Measurements from ENCODE around the gene LETM1. TPM values are rescaled to one million over a fixed set of nuclear protein-coding genes. Genes with fewer than 3 reads are reported as not detected.

Gene LETM1
- total and polyA plus RNA-seq, 2 experiments from 2014 or later = 22.5 to 53.3 TPM

DNA sequence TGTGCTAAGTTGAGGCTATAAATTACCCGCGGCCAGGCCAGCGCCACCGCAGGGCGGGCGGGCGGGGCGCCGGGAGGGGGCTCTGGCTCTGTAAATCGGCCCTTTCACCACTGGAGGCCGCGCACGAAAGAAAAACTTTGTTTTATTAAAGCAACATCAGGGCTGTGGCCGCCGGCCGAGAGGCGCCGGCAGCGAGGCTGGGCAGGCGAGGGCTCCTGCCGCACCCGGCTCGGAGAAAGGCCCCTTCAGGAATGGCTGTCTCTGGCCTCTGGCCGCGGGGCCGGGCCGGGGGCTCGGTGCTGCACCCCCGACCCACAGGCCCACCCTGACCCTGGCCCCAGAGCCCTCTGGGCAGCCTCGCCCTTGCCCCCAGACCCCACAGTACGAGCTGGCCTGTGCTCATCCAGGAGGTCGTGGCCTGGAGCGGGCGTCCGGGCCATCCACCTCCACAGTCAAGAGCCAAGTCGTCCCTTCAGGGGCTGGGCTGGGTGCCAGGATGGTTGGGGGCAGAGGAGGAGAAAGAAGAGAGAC, 92.3 kb downstream of the LETM1 start:
- TF ChIP-seq, protein P1, sequence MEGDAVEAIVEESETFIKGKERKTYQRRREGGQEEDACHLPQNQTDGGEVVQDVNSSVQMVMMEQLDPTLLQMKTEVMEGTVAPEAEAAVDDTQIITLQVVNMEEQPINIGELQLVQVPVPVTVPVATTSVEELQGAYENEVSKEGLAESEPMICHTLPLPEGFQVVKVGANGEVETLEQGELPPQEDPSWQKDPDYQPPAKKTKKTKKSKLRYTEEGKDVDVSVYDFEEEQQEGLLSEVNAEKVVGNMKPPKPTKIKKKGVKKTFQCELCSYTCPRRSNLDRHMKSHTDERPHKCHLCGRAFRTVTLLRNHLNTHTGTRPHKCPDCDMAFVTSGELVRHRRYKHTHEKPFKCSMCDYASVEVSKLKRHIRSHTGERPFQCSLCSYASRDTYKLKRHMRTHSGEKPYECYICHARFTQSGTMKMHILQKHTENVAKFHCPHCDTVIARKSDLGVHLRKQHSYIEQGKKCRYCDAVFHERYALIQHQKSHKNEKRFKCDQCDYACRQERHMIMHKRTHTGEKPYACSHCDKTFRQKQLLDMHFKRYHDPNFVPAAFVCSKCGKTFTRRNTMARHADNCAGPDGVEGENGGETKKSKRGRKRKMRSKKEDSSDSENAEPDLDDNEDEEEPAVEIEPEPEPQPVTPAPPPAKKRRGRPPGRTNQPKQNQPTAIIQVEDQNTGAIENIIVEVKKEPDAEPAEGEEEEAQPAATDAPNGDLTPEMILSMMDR (IDR thresholded peaks at IDR 0.05; ENCODE audit: low read depth, low read length) = peak; percentile 26
- no peaks in the 10 kb centered on the region for H3K9me3 ChIP-seq (ENCODE audit: low read depth)
- no peaks in the 10 kb centered on the region for H3K27me3 ChIP-seq
- peak in 1 of 2 donors; percentile 62 for DNase-seq (ENCODE audit: low read depth in 1 of 2, low spot score in 1 of 2)
- H3K4me1 ChIP-seq (ENCODE audit: low read depth) = peaks cover 8% of the 10 kb centered on the region
- H3K36me3 ChIP-seq = no peaks in the 10 kb centered on the region
- no peak overlapping the region for H3K27ac ChIP-seq
- H3K4me3 ChIP-seq = no peak overlapping the region

DNA sequence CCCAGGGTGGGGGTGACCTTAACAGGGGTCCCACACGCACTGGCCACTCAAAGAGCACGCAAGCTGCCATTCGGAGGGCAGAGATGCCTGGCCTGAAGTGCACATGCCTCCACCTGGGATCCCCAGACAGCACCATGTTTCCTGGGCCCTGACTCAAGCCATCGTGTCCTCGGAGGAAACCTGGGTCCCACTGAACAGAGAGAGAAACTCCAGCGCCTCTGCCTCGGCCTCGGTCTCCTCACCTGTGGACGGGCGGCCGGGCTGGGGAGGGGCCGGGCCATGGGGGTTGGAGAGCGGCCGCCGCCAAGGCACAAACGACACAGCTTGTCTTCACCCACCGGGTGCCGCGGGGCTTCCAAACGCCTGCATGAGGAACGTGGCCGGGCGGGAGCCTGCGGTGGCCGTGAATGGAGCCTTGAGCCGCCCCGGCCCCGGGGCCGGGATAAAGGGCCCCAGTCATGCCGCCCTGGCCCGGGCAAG, 92.8 kb downstream of the LETM1 start:
- H3K9me3 ChIP-seq (ENCODE audit: low read depth) = no peaks in the 10 kb centered on the region
- no peak overlapping the region for H3K27ac ChIP-seq
- no peaks in the 10 kb centered on the region for H3K36me3 ChIP-seq
- no peak for DNase-seq (ENCODE audit: low read depth in 1 of 2, low spot score in 1 of 2)
- no peaks in the 10 kb centered on the region for H3K27me3 ChIP-seq
- H3K4me3 ChIP-seq = no peak overlapping the region
- peaks cover 6% of the 10 kb centered on the region for H3K4me1 ChIP-seq (ENCODE audit: low read depth)
- TF ChIP-seq, protein P1 (IDR thresholded peaks at IDR 0.05; ENCODE audit: low read depth, low read length) = no peak

DNA sequence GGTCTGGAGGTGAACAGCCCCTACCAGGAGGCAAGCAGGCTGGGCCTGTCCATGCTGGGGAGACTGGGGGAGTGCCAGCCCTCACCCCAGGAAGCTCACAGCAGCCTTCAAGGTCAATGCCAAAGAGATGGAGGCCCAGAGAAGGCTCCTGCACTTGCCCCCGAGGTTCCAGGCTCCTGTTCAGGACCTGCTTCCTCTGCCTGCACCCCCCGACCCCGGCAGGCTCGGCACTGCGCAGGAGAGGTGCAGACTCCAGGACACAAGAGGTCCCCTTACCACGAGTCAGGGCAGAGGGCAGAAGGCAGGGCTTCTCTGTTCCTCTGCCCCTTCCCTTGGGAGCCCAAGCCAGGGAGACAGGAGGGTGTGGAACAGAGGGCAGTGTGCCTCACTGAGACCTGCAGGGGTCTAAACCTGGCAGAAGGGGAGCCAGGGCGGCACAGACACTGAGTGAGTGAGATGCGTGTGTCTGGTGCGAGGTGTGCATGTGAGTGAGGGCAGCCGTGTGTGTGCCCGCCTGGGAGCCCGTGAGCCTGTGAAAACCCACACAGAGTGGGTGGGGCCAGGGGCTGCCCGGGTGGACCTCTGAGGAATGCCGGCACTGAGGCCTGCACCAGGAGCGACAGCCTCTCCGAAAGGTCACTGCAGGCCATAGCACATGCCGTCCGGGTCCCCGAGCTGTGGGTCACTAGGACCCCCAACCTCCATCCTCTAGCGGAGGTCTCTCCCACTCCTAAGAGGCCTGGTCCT, 93.5 kb downstream of the LETM1 start:
- Histone ChIP-seq H3K36me3 (no peaks in the 10 kb centered on the region), H3K4me3 (no peak overlapping the region), H3K27me3 (no peaks in the 10 kb centered on the region), H3K4me1 (ENCODE audit: low read depth) (peaks cover 4% of the 10 kb centered on the region), H3K27ac (no peak overlapping the region), H3K9me3 (ENCODE audit: low read depth) (no peaks in the 10 kb centered on the region)
- TF ChIP-seq, protein P1 (IDR thresholded peaks at IDR 0.05; ENCODE audit: low read depth, low read length) = no peak
- DNase-seq (ENCODE audit: low read depth in 1 of 2, low spot score in 1 of 2) = no peak

Other genes starting within 250 kb of the LETM1 start
- gene FAM53A, start 171.8 kb downstream of the LETM1 start, total RNA-seq = 7.1 and 11.8 TPM in 2 replicates
- 7.1 and 11.4 TPM in 2 replicates for gene FAM53A, start 171.8 kb downstream of the LETM1 start, polyA plus RNA-seq
- gene SLBP, start 143.8 kb downstream of the LETM1 start, total RNA-seq = 39.9 and 63.3 TPM in 2 replicates
- gene SLBP, start 143.8 kb downstream of the LETM1 start, polyA plus RNA-seq = 62.0 TPM in 2 replicates
- 174 and 175 TPM in 2 replicates for gene TMEM129, start 134.8 kb downstream of the LETM1 start, total RNA-seq
- 124 and 137 TPM in 2 replicates for gene TMEM129, start 134.8 kb downstream of the LETM1 start, polyA plus RNA-seq
- gene TACC3, start 134.6 kb downstream of the LETM1 start, total RNA-seq = 14.4 and 78.2 TPM in 2 replicates
- gene TACC3, start 134.6 kb downstream of the LETM1 start, polyA plus RNA-seq = 18.1 and 73.1 TPM in 2 replicates
- gene FGFR3, start 62.9 kb downstream of the LETM1 start, total RNA-seq = 44.3 and 47.3 TPM in 2 replicates
- gene FGFR3, start 62.9 kb downstream of the LETM1 start, polyA plus RNA-seq = 39.2 and 40.9 TPM in 2 replicates
- gene NSD2, start 15.2 kb upstream of the LETM1 start, total RNA-seq = 49.8 and 91.3 TPM in 2 replicates
- gene NSD2, start 15.2 kb upstream of the LETM1 start, polyA plus RNA-seq = 49.0 and 84.6 TPM in 2 replicates
- 45.9 and 71.4 TPM in 2 replicates for gene NELFA, start 152.8 kb upstream of the LETM1 start, total RNA-seq
- 54.4 and 69.0 TPM in 2 replicates for gene NELFA, start 152.8 kb upstream of the LETM1 start, polyA plus RNA-seq
- gene NAT8L, start 203.2 kb upstream of the LETM1 start, total RNA-seq = 14.6 and 20.9 TPM in 2 replicates
- gene NAT8L, start 203.2 kb upstream of the LETM1 start, polyA plus RNA-seq = 5.5 and 6.6 TPM in 2 replicates